Measurements from ENCODE around the gene VENTX.

The VENTX gene

GRCh38 chr10:133271521-133272300 is 34.1 kb downstream of the VENTX start:
- no peak for DNase-seq (ENCODE audit: low read depth in 2 of 2)

- no peak for DNase-seq (ENCODE audit: low read depth in 2 of 2)
Measured at GRCh38 chr10:133272301-133272963, 34.8 kb downstream of the VENTX start.

- no peak for DNase-seq (ENCODE audit: low read depth in 2 of 2)
Measured at GRCh38 chr10:133272964-133273420, 35.3 kb downstream of the VENTX start.

- no peak for DNase-seq (ENCODE audit: low read depth in 2 of 2)
Measured at GRCh38 chr10:133273534-133274143, 36.0 kb downstream of the VENTX start.

- DNase-seq (ENCODE audit: low read depth in 2 of 2) = peak; percentile 66 to 81
Measured at GRCh38 chr10:133274751-133275683, 37.4 kb downstream of the VENTX start.

GRCh38 chr10:133275684-133276092 is 38.0 kb downstream of the VENTX start:
- DNase-seq (ENCODE audit: low read depth in 2 of 2) = peak in 1 of 2 donors; percentile 36

GRCh38 chr10:133276100-133276434 is 38.4 kb downstream of the VENTX start:
- DNase-seq (ENCODE audit: low read depth in 2 of 2) = no peak

GRCh38 chr10:133276435-133277201 is 39.0 kb downstream of the VENTX start, which contains the start of gene ADAM8:
ADAM8 (minus strand) TSS chr10:133276868; CDS start chr10:133276817, 51 bp downstream.
- peak; percentile 69 to 70 for DNase-seq (ENCODE audit: low read depth in 2 of 2)

- no peak for DNase-seq (ENCODE audit: low read depth in 2 of 2)
Measured at GRCh38 chr10:133277277-133277992, 39.8 kb downstream of the VENTX start.

GRCh38 chr10:133277993-133278576 is 40.4 kb downstream of the VENTX start:
- no peak for DNase-seq (ENCODE audit: low read depth in 2 of 2)

- DNase-seq (ENCODE audit: low read depth in 2 of 2) = peak in 1 of 2 donors; percentile 47
Measured at GRCh38 chr10:133278577-133279265, 41.1 kb downstream of the VENTX start.

- no peak for DNase-seq (ENCODE audit: low read depth in 2 of 2)
Measured at GRCh38 chr10:133279326-133280226, 41.9 kb downstream of the VENTX start.

- DNase-seq (ENCODE audit: low read depth in 2 of 2) = no peak
Measured at GRCh38 chr10:133280391-133281059, 42.9 kb downstream of the VENTX start.

GRCh38 chr10:133281084-133281483 is 43.4 kb downstream of the VENTX start:
- no peak for DNase-seq (ENCODE audit: low read depth in 2 of 2)

- DNase-seq (ENCODE audit: low read depth in 2 of 2) = no peak
Measured at GRCh38 chr10:133281628-133282372, 44.1 kb downstream of the VENTX start.

- DNase-seq (ENCODE audit: low read depth in 2 of 2) = no peak
Measured at GRCh38 chr10:133282846-133283390, 45.3 kb downstream of the VENTX start.
